Esophagus squamous epithelium (tissue), 5 donors: ENCODE data around the gene KRT7. TPM values are rescaled to one million over a fixed set of nuclear protein-coding genes. Genes with fewer than 3 reads are reported as not detected.

Experiments used
- DNase-seq: peaks from one replicate; lab custom pipeline; 2025; lab: John Stamatoyannopoulos, UW
- H3K27ac ChIP-seq, 4 donors: fragments of 200-600 bp; sonication (generic); one replicate each; pipeline ENCODE4 v1.5.1; 2016 to 2019; ENCODE audit warnings: mild to moderate bottlenecking in 1 of 4
- H3K27me3 ChIP-seq, 4 donors: fragments of 200-600 bp; sonication (generic); 1 replicate in 3 of 4; 2 replicates in 1 of 4; pipeline versions ENCODE4 v1.5.1 to v1.6.0; 2017 to 2021; ENCODE audit warnings: antibody characterized with exemption in 1 of 4
- H3K36me3 ChIP-seq, 3 donors: fragments of 200-600 bp; sonication (generic); one replicate each; pipeline ENCODE4 v1.5.1; 2016 to 2019
- H3K4me1 ChIP-seq, 3 donors: fragments of 200-600 bp; sonication (generic); one replicate each; pipeline ENCODE4 v1.5.1; 2017 to 2019
- H3K4me3 ChIP-seq, 4 donors: fragments of 200-600 bp; sonication (generic); 1 replicate in 3 of 4; 2 replicates in 1 of 4; pipeline ENCODE4 v1.5.1; 2016 to 2019; ENCODE audit warnings: mild to moderate bottlenecking in 2 of 4, moderate library complexity in 1 of 4
- H3K9me3 ChIP-seq, 3 donors: fragments of 200-600 bp; sonication (generic); one replicate each; pipeline ENCODE4 v1.5.1; 2016 to 2019
- CTCF ChIP-seq, 6 experiments: fragments of 450-650 bp in 4 of 6; fragments of 200-600 bp in 2 of 6; sonication (generic) in 2 of 6; IDR thresholded peaks; one replicate each; pipeline ENCODE4 v1.5.1; 2016 to 2019; ENCODE audit warnings: antibody characterized with exemption in 6 of 6, mild to moderate bottlenecking in 4 of 6, moderate library complexity in 4 of 6
- POLR2A ChIP-seq, 4 donors: fragments of 450-650 bp; IDR thresholded peaks; one replicate each; pipeline ENCODE4 v1.6.1; 2017; ENCODE audit warnings: antibody characterized with exemption in 4 of 4, mild to moderate bottlenecking in 4 of 4, moderate library complexity in 3 of 4
- WGBS, 2 donors: methylation state at CpG; one replicate each; pipeline ENCODE4 v1.1.5; 2018; 5-methylcytosine and 5-hydroxymethylcytosine counted together
- intact Hi-C: fragments of 100-400 bp; cut with DNase I; formaldehyde crosslinking; loops from one replicate; pipeline ENCODE4 v1.15.0; 2022
- total RNA-seq, 4 donors: library from RNA; depleted of rRNA; stranded (reverse); fragments of >200 nt; gene quantifications; one replicate each; pipeline ENCODE4 v1.1.0, GENCODE V29; 2016
- donor health status: DM: yes; HTN: yes; CAD: no.

KRT7 gene
- total RNA-seq, 4 donors from 2014 or later = 18.7 to 118 (median 64.4) TPM

GRCh38 chr12:52266514-52266913 is 33.5 kb downstream of the KRT7 start:
- Histone ChIP-seq H3K9me3 (no peaks in the 10 kb centered on the region), H3K4me3 (no peak overlapping the region), H3K27ac (no peak overlapping the region), H3K27me3 (peaks cover 0 to 30% (median 0%) of the 10 kb centered on the region in 4 donors), H3K36me3 (no peaks in the 10 kb centered on the region), H3K4me1 (no peaks in the 10 kb centered on the region)
- 83% methylated on average over 1 of the region's 2 CpGs; no CpG with 5 or more reads in 1 of the 2 donors for WGBS, 2 donors
- intact Hi-C loops = no loop called here
- DNase-seq = no peak
- no peak for TF ChIP-seq POLR2A (IDR thresholded peaks at IDR 0.05)
- TF ChIP-seq CTCF (IDR thresholded peaks at IDR 0.05) = no peak

GRCh38 chr12:52267266-52267665 is 34.2 kb downstream of the KRT7 start:
- H3K9me3 ChIP-seq = no peaks in the 10 kb centered on the region
- H3K4me3 ChIP-seq = no peak overlapping the region
- no peak overlapping the region for H3K27ac ChIP-seq
- DNase-seq = no peak
- no peak for TF ChIP-seq CTCF (IDR thresholded peaks at IDR 0.05)
- intact Hi-C loops = no loop called here
- no CpG with 5 or more reads among the region's 3 CpGs for WGBS, 2 donors
- no peaks in the 10 kb centered on the region for H3K36me3 ChIP-seq
- peaks cover 0 to 23% (median 0%) of the 10 kb centered on the region in 4 donors for H3K27me3 ChIP-seq
- no peaks in the 10 kb centered on the region for H3K4me1 ChIP-seq

GRCh38 chr12:52267699-52268098 is 34.7 kb downstream of the KRT7 start:
- intact Hi-C loops = no loop called here
- H3K27me3 ChIP-seq = peaks cover 0 to 21% (median 0%) of the 10 kb centered on the region in 4 donors
- TF ChIP-seq POLR2A (IDR thresholded peaks at IDR 0.05) = no peak
- no peak for TF ChIP-seq CTCF (IDR thresholded peaks at IDR 0.05)
- WGBS, 2 donors = 65 to 85% methylated on average over 3 of the region's 3 CpGs
- H3K4me3 ChIP-seq = no peak overlapping the region
- H3K4me1 ChIP-seq = no peaks in the 10 kb centered on the region
- H3K9me3 ChIP-seq = no peaks in the 10 kb centered on the region
- H3K36me3 ChIP-seq = no peaks in the 10 kb centered on the region
- no peak for DNase-seq
- H3K27ac ChIP-seq = no peak overlapping the region

GRCh38 chr12:52268212-52268611 is 35.2 kb downstream of the KRT7 start:
- DNase-seq = no peak
- WGBS, 2 donors = 62 to 68% methylated on average over 2 of the region's 2 CpGs

GRCh38 chr12:52270541-52271070 is 37.6 kb downstream of the KRT7 start:
- 59 to 89% methylated on average over 3 to 5 of the region's 6 CpGs for WGBS, 2 donors
- Histone ChIP-seq H3K9me3 (no peaks in the 10 kb centered on the region), H3K27ac (no peak overlapping the region), H3K4me1 (no peaks in the 10 kb centered on the region), H3K36me3 (no peaks in the 10 kb centered on the region), H3K27me3 (peaks cover 0 to 24% (median 0%) of the 10 kb centered on the region in 4 donors), H3K4me3 (no peak overlapping the region)
- TF ChIP-seq POLR2A (IDR thresholded peaks at IDR 0.05) (no peak), CTCF (IDR thresholded peaks at IDR 0.05) (no peak)
- DNase-seq = no peak
- intact Hi-C loops = no loop called here

More at GRCh38 chr12:52268212-52268611, 35.2 kb downstream of the KRT7 start:
- Histone ChIP-seq H3K27ac (no peak overlapping the region), H3K4me1 (no peaks in the 10 kb centered on the region), H3K36me3 (no peaks in the 10 kb centered on the region), H3K4me3 (no peak overlapping the region), H3K9me3 (no peaks in the 10 kb centered on the region), H3K27me3 (peaks cover 0 to 15% (median 0%) of the 10 kb centered on the region in 4 donors)
- TF ChIP-seq POLR2A (IDR thresholded peaks at IDR 0.05) (no peak), CTCF (IDR thresholded peaks at IDR 0.05) (no peak)
- intact Hi-C loops = no loop called here
